Measurements from ENCODE around the gene ERMP1.

ERMP1 gene

DNA sequence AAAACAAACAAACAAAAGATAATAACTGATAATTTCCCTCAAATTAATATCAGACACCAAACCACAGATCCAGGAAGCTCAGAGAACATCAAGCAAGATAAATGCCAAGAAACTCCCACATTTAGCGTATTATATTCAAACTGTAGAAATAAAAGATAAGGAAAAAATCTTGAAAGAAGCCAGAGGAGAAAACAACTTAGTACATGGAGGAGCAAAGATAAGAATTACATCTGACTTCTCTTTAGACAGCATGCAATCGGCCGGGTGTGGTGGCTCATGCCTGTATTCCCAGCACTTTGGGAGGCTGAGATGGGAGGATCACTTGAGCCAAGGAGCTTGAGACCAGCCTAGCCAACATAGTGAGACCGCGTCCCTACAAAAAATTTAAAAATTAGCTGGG, 40.5 kb upstream of the ERMP1 start:
- H3K9me2 ChIP-seq (replicated peaks; ENCODE audit: insufficient read depth, low read length): no peaks in the 10 kb centered on the region

GRCh38 chr9:5872511-5872910, 39.6 kb upstream of the ERMP1 start:
- no peak for DNase-seq
- no peaks in the 10 kb centered on the region for H3K9me3 ChIP-seq (replicated peaks; ENCODE audit: insufficient read depth, low read length)
- no peak overlapping the region for H3K4me2 ChIP-seq (ENCODE audit: low read depth, low read length)
- H3F3A ChIP-seq (ENCODE audit: insufficient read depth, low read length): no peaks in the 10 kb centered on the region
- H3K9ac ChIP-seq (ENCODE audit: low read length): no peak overlapping the region
- H3K79me2 ChIP-seq (ENCODE audit: low read length): no peaks in the 10 kb centered on the region
- H4K20me1 ChIP-seq (ENCODE audit: insufficient read depth, low read length): no peaks in the 10 kb centered on the region
- no peaks in the 10 kb centered on the region for H3K27me3 ChIP-seq (replicated peaks; ENCODE audit: insufficient read depth, low read length)
- no peak overlapping the region for H3K27ac ChIP-seq (ENCODE audit: low read length)
- no peaks in the 10 kb centered on the region for H3K9me2 ChIP-seq (replicated peaks; ENCODE audit: insufficient read depth, low read length)
- TF ChIP-seq, protein P1, sequence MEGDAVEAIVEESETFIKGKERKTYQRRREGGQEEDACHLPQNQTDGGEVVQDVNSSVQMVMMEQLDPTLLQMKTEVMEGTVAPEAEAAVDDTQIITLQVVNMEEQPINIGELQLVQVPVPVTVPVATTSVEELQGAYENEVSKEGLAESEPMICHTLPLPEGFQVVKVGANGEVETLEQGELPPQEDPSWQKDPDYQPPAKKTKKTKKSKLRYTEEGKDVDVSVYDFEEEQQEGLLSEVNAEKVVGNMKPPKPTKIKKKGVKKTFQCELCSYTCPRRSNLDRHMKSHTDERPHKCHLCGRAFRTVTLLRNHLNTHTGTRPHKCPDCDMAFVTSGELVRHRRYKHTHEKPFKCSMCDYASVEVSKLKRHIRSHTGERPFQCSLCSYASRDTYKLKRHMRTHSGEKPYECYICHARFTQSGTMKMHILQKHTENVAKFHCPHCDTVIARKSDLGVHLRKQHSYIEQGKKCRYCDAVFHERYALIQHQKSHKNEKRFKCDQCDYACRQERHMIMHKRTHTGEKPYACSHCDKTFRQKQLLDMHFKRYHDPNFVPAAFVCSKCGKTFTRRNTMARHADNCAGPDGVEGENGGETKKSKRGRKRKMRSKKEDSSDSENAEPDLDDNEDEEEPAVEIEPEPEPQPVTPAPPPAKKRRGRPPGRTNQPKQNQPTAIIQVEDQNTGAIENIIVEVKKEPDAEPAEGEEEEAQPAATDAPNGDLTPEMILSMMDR (IDR thresholded peaks at IDR 0.05; ENCODE audit: low read length): no peak
- no peak for TF ChIP-seq EZH2phosphoT487 (IDR thresholded peaks at IDR 0.05; ENCODE audit: low read length)
- TF ChIP-seq EZH2 (optimal IDR thresholded peaks at IDR 0.05; ENCODE audit: low read depth, low read length): no peak
- no peaks in the 10 kb centered on the region for H3K36me3 ChIP-seq (replicated peaks; ENCODE audit: insufficient read depth, low read length)
- H3K4me1 ChIP-seq (ENCODE audit: low read length): no peaks in the 10 kb centered on the region
- no peak overlapping the region for H2AFZ ChIP-seq (ENCODE audit: low read length)
- no peak overlapping the region for H3K4me3 ChIP-seq (ENCODE audit: low read length)

More for the DNA sequence above, 40.5 kb upstream of the ERMP1 start:
- DNase-seq: no peak
- Histone ChIP-seq H3K79me2 (ENCODE audit: low read length) (no peaks in the 10 kb centered on the region), H2AFZ (ENCODE audit: low read length) (no peak overlapping the region), H3F3A (ENCODE audit: insufficient read depth, low read length) (no peaks in the 10 kb centered on the region), H4K20me1 (ENCODE audit: insufficient read depth, low read length) (no peaks in the 10 kb centered on the region), H3K36me3 (replicated peaks; ENCODE audit: insufficient read depth, low read length) (no peaks in the 10 kb centered on the region), H3K27me3 (replicated peaks; ENCODE audit: insufficient read depth, low read length) (no peaks in the 10 kb centered on the region), H3K4me3 (ENCODE audit: low read length) (no peak overlapping the region), H3K9me3 (replicated peaks; ENCODE audit: insufficient read depth, low read length) (no peaks in the 10 kb centered on the region), H3K27ac (ENCODE audit: low read length) (no peak overlapping the region), H3K9ac (ENCODE audit: low read length) (no peak overlapping the region), H3K4me1 (ENCODE audit: low read length) (no peaks in the 10 kb centered on the region), H3K4me2 (ENCODE audit: low read depth, low read length) (no peak overlapping the region)
- no peak for TF ChIP-seq EZH2 (optimal IDR thresholded peaks at IDR 0.05; ENCODE audit: low read depth, low read length)
- TF ChIP-seq, protein P1 (IDR thresholded peaks at IDR 0.05; ENCODE audit: low read length): no peak
- no peak for TF ChIP-seq EZH2phosphoT487 (IDR thresholded peaks at IDR 0.05; ENCODE audit: low read length)

DNA sequence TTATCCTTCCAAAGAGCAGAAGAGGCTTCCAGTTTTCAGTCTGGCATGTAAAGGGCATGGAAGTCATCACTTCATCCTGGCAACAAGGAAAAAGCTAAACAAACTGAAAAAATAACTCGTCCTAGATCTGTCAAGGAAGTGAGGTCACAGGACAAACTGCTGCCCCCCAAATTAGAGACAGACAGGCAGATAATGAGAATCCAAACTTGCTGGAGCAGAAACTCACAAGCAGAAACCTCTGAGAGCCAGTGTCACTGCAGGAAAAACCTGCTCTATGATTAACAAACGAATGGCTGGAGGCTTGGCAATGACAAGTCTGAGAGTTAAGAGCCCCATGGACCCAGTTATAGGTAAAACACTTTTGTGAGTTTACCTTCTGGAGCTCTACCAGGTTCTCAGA, 38.9 kb upstream of the ERMP1 start:
- Histone ChIP-seq H3K4me1 (ENCODE audit: low read length) (no peaks in the 10 kb centered on the region), H3K9ac (ENCODE audit: low read length) (no peak overlapping the region), H3K4me3 (ENCODE audit: low read length) (no peak overlapping the region), H3K9me3 (replicated peaks; ENCODE audit: insufficient read depth, low read length) (no peaks in the 10 kb centered on the region), H4K20me1 (ENCODE audit: insufficient read depth, low read length) (no peaks in the 10 kb centered on the region), H3K9me2 (replicated peaks; ENCODE audit: insufficient read depth, low read length) (no peaks in the 10 kb centered on the region), H3K36me3 (replicated peaks; ENCODE audit: insufficient read depth, low read length) (no peaks in the 10 kb centered on the region), H3K27ac (ENCODE audit: low read length) (no peak overlapping the region), H3F3A (ENCODE audit: insufficient read depth, low read length) (no peaks in the 10 kb centered on the region), H3K27me3 (replicated peaks; ENCODE audit: insufficient read depth, low read length) (no peaks in the 10 kb centered on the region), H3K4me2 (ENCODE audit: low read depth, low read length) (no peak overlapping the region), H3K79me2 (ENCODE audit: low read length) (no peaks in the 10 kb centered on the region), H2AFZ (ENCODE audit: low read length) (no peak overlapping the region)
- TF ChIP-seq EZH2 (optimal IDR thresholded peaks at IDR 0.05; ENCODE audit: low read depth, low read length) (no peak), EZH2phosphoT487 (IDR thresholded peaks at IDR 0.05; ENCODE audit: low read length) (no peak)
- TF ChIP-seq, protein P1 (IDR thresholded peaks at IDR 0.05; ENCODE audit: low read length): no peak
- DNase-seq: no peak
